GM12874 (cell line): ENCODE measurements around the gene ZBTB40.

Experiments used
- TF ChIP-seq, protein P1 (sequence below): IDR thresholded peaks from 2 replicates; pipeline ENCODE4 v1.5.1; 2011; ENCODE audit warnings: low read depth, mild to moderate bottlenecking, control low read depth, low read length, moderate library complexity; ENCODE audit not compliant: insufficient read depth

The ZBTB40 gene

DNA sequence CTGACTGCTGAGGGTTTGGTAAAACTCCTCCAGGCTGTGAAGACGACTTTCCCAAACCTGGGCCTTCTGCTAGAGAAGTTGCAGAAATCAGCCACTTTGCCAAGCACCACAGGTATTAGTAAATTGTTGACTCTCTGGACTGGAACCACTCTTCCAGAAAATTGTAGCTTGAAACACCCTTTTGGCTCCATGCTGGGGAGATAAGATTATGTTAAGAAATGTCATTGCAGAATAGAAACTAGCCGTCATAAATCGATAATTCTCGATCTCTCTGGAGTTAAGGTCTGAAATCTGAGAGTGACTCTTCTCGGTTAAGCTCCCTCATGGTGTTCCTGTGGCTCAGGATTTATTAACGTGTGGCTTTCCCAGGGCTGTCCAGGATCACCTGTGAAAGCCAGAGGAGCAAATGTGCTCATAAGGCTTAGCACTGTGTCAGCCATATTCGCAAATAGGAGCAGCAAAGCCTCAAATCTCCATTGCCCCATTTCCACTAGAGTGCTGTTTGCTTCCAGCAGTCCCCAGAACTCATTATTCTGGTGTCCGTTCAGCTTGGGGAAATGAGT is 54.6 kb downstream of the ZBTB40 start:
- TF ChIP-seq, protein P1, sequence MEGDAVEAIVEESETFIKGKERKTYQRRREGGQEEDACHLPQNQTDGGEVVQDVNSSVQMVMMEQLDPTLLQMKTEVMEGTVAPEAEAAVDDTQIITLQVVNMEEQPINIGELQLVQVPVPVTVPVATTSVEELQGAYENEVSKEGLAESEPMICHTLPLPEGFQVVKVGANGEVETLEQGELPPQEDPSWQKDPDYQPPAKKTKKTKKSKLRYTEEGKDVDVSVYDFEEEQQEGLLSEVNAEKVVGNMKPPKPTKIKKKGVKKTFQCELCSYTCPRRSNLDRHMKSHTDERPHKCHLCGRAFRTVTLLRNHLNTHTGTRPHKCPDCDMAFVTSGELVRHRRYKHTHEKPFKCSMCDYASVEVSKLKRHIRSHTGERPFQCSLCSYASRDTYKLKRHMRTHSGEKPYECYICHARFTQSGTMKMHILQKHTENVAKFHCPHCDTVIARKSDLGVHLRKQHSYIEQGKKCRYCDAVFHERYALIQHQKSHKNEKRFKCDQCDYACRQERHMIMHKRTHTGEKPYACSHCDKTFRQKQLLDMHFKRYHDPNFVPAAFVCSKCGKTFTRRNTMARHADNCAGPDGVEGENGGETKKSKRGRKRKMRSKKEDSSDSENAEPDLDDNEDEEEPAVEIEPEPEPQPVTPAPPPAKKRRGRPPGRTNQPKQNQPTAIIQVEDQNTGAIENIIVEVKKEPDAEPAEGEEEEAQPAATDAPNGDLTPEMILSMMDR: no peak

DNA sequence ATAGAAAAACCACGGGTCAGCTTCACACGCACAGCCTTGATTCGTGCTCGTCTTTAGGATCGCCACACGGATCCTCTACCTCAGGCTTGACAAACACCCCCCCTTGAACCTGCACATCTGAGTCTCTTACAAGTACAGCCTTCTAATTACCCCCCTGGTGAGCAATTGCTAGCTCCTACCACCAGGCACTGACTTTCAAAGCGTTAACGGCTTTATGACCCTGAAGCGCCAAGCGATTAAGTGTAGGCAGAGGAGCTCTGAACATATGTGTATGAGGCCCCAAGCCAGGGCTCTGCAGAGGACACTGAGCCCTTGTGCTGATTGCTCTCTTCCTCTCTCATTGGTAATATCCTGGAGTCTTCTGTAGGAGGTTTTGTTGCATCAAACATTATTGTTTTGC is 55.9 kb downstream of the ZBTB40 start:
- TF ChIP-seq, protein P1: no peak

GRCh38 chr1:22508329-22508728 is 56.7 kb downstream of the ZBTB40 start:
- TF ChIP-seq, protein P1: no peak

GRCh38 chr1:22508991-22509390 is 57.3 kb downstream of the ZBTB40 start:
- TF ChIP-seq, protein P1: no peak

DNA sequence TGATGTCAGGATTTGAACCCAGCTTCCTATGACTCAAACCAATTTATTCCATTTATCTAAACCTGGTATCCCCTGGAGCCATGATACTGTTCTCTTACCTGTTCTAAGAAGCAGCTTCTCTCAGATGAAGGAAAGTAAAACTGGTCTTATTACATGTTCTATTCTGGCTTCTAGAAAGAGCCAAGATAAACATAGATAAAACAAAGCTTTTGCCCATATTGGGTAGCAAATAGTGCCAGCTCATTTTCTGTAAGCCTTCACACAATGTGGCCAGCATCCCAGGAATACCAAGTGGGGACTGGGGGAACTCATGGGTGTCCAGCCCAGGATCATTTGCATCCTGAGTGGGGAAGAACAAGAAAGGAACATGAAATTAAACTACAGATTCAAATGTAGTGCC is 58.2 kb downstream of the ZBTB40 start:
- TF ChIP-seq, protein P1: no peak

DNA sequence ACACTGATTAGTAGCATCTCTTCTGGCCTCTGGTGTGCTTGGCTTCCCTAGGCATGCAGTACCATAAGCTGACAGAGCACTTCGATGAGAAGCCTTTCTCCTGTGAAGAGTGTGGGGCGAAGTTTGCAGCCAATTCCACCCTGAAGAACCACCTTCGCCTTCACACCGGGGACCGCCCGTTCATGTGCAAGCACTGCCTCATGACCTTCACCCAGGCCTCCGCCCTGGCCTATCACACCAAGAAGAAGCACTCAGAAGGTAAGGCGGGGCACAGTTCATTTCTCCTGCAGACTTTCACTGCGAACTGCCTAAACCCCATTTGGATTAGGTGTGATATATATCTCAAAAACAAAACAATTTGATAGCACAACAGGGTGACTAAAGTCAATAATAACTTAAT is 61.2 kb downstream of the ZBTB40 start:
- TF ChIP-seq, protein P1: no peak

- TF ChIP-seq, protein P1: no peak
Measured at GRCh38 chr1:22516906-22517571, 65.4 kb downstream of the ZBTB40 start.
